H1 (cell line): ENCODE results near the gene SFRP5. TPM values are rescaled to one million over a fixed set of nuclear protein-coding genes. Genes with fewer than 3 reads are reported as not detected.

Experiments
- CREB1 ChIP-seq: IDR thresholded peaks from 2 replicates; pipeline ENCODE4 v1.6.1; 2012; ENCODE audit warnings: inconsistent platforms
- SIX5 ChIP-seq: IDR thresholded peaks from 2 replicates; pipeline ENCODE4 v1.6.1; 2011; ENCODE audit warnings: mild to moderate bottlenecking, low read depth, low read length
- TCF12 ChIP-seq: IDR thresholded peaks from 2 replicates; pipeline ENCODE4 v1.6.1; 2011; ENCODE audit warnings: low read depth, mild to moderate bottlenecking, low read length
- YY1 ChIP-seq: IDR thresholded peaks from 2 replicates; pipeline ENCODE4 v1.6.1; 2011; ENCODE audit warnings: low read depth, mild to moderate bottlenecking, low read length
- ZNF274 ChIP-seq: IDR thresholded peaks from 2 replicates; pipeline ENCODE4 v1.7.0; 2012; ENCODE audit warnings: low read length, borderline replicate concordance; ENCODE audit errors: extremely low read depth
- polyA plus RNA-seq, 7 experiments: library from polyadenylated mRNA; depleted of rRNA in 3 of 7; stranded (reverse) in 5 of 7; unstranded in 2 of 7; fragments of >200 nt in 5 of 7; fragments of 200-250 nt in 2 of 7; gene quantifications; 1 replicate in 5 of 7; 2 replicates in 1 of 7; 4 replicates in 1 of 7; pipeline versions ENCODE4 v1.2.1 to v1.2.3, GENCODE V29; 2011 to 2013; ENCODE audit warnings: missing spikeins in 2 of 7, mixed read lengths in 2 of 7
- total RNA-seq: library from RNA; stranded (reverse); fragmentation: NEBNext Ultra II Directional; extraction: Animal tissue kit (Norgen Biotek cat#: 25700); gene quantifications from 2 replicates; pipeline ENCODE4 v1.2.1, GENCODE V29; 2021
- TF ChIP-seq, protein P1 (sequence below): fragments of 300-600 bp; sonication (generic); IDR thresholded peaks from 2 replicates; pipeline ENCODE4 v1.7.1; 2012; ENCODE audit warnings: low read length, moderate library complexity, mild to moderate bottlenecking, inconsistent platforms; ENCODE audit not compliant: insufficient replicate concordance

SFRP5 gene
- total and polyA plus RNA-seq, 2 of the 8 experiments (the other 6 are each of a cell fraction or from before 2014, with no cell fraction given) = 3.9 to 5.9 TPM

DNA sequence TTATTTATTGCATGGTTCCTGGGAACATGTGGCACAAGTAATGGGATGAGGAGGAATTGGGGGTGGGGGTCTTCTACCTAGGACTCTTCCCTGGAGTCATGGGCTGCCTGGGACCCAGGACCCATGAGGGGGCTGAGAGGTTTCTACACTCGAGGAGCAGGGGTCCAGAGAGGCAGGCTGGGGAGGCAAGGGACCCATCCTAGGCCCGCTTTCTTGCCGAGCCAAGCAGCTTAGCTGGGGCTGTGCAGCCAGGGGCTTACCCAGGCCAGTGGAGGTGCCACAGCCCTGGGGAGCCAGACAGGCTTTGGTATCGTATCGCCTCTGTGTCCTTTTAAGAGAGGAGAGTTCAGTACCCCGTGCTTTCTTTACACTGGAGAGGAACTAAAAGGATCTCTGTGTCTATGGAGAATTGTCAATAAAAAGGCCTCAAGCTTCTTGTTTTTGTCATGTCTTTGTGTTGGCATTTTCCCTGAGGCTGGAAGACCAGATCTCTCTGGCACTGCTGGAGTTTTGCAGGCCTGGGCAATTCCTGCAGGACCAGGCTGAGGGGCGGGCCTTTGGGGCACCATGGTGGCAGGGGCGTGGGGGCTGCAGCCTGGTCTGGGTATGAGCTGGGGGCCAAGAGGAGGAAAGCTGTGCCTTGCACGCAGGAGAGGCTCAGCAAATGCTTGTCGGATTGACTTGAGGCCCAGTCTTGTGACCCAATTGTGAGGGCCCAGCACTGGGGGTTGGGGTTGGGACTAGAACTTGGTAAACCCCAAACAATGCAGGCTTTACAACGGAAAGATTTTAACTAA is 11.1 kb downstream of the SFRP5 start (continued):
- TF ChIP-seq, protein P1, sequence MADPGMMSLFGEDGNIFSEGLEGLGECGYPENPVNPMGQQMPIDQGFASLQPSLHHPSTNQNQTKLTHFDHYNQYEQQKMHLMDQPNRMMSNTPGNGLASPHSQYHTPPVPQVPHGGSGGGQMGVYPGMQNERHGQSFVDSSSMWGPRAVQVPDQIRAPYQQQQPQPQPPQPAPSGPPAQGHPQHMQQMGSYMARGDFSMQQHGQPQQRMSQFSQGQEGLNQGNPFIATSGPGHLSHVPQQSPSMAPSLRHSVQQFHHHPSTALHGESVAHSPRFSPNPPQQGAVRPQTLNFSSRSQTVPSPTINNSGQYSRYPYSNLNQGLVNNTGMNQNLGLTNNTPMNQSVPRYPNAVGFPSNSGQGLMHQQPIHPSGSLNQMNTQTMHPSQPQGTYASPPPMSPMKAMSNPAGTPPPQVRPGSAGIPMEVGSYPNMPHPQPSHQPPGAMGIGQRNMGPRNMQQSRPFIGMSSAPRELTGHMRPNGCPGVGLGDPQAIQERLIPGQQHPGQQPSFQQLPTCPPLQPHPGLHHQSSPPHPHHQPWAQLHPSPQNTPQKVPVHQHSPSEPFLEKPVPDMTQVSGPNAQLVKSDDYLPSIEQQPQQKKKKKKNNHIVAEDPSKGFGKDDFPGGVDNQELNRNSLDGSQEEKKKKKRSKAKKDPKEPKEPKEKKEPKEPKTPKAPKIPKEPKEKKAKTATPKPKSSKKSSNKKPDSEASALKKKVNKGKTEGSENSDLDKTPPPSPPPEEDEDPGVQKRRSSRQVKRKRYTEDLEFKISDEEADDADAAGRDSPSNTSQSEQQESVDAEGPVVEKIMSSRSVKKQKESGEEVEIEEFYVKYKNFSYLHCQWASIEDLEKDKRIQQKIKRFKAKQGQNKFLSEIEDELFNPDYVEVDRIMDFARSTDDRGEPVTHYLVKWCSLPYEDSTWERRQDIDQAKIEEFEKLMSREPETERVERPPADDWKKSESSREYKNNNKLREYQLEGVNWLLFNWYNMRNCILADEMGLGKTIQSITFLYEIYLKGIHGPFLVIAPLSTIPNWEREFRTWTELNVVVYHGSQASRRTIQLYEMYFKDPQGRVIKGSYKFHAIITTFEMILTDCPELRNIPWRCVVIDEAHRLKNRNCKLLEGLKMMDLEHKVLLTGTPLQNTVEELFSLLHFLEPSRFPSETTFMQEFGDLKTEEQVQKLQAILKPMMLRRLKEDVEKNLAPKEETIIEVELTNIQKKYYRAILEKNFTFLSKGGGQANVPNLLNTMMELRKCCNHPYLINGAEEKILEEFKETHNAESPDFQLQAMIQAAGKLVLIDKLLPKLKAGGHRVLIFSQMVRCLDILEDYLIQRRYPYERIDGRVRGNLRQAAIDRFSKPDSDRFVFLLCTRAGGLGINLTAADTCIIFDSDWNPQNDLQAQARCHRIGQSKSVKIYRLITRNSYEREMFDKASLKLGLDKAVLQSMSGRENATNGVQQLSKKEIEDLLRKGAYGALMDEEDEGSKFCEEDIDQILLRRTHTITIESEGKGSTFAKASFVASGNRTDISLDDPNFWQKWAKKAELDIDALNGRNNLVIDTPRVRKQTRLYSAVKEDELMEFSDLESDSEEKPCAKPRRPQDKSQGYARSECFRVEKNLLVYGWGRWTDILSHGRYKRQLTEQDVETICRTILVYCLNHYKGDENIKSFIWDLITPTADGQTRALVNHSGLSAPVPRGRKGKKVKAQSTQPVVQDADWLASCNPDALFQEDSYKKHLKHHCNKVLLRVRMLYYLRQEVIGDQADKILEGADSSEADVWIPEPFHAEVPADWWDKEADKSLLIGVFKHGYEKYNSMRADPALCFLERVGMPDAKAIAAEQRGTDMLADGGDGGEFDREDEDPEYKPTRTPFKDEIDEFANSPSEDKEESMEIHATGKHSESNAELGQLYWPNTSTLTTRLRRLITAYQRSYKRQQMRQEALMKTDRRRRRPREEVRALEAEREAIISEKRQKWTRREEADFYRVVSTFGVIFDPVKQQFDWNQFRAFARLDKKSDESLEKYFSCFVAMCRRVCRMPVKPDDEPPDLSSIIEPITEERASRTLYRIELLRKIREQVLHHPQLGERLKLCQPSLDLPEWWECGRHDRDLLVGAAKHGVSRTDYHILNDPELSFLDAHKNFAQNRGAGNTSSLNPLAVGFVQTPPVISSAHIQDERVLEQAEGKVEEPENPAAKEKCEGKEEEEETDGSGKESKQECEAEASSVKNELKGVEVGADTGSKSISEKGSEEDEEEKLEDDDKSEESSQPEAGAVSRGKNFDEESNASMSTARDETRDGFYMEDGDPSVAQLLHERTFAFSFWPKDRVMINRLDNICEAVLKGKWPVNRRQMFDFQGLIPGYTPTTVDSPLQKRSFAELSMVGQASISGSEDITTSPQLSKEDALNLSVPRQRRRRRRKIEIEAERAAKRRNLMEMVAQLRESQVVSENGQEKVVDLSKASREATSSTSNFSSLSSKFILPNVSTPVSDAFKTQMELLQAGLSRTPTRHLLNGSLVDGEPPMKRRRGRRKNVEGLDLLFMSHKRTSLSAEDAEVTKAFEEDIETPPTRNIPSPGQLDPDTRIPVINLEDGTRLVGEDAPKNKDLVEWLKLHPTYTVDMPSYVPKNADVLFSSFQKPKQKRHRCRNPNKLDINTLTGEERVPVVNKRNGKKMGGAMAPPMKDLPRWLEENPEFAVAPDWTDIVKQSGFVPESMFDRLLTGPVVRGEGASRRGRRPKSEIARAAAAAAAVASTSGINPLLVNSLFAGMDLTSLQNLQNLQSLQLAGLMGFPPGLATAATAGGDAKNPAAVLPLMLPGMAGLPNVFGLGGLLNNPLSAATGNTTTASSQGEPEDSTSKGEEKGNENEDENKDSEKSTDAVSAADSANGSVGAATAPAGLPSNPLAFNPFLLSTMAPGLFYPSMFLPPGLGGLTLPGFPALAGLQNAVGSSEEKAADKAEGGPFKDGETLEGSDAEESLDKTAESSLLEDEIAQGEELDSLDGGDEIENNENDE = no peak
- no peak for TF ChIP-seq YY1
- TF ChIP-seq ZNF274 = no peak
- no peak for TF ChIP-seq CREB1
- no peak for TF ChIP-seq TCF12
- no peak for TF ChIP-seq SIX5
